Activated CD8-positive, alpha-beta T cell treated with anti-CD3 and anti-CD28 coated beads, Interleukin-2, amount 10 ng/mL, durations not matched to agents 7 days and 5 days (primary cell): Measurements from ENCODE around the gene MKI67. TPM values are rescaled to one million over a fixed set of nuclear protein-coding genes. Genes with fewer than 3 reads are reported as not detected.

ENCODE experiments used
- ATAC-seq: fragments of 150-1000 bp; cut with Tn5 transposase; one replicate; pipeline ENCODE4 v1.10.0; 2021; ENCODE audit warnings: moderate library complexity
- CTCF ChIA-PET: fragments of 350-600 bp; sonication (Branson Sonifier 250); formaldehyde crosslinking; loops from one replicate; lab custom pipeline; 2021; ENCODE audit warnings: antibody characterized with exemption; lab: Charles Lee
- POLR2A ChIA-PET: fragments of 350-600 bp; sonication (Branson Sonifier 250); formaldehyde crosslinking; loops from one replicate; lab custom pipeline; 2021; ENCODE audit warnings: antibody characterized with exemption; lab: Charles Lee
- DNase-seq: peaks from one replicate; pipeline ENCODE4 v3.0.0-alpha.2; 2020
- H3K27ac Mint-ChIP-seq: one replicate; pipeline ENCODE4 v1.8.0; 2021; ENCODE audit warnings: mild to moderate bottlenecking, mixed read lengths
- H3K27me3 Mint-ChIP-seq: one replicate; pipeline ENCODE4 v1.8.0; 2021; ENCODE audit warnings: low read depth, mixed read lengths
- H3K36me3 Mint-ChIP-seq: one replicate; pipeline ENCODE4 v1.8.0; 2021; ENCODE audit warnings: low read depth, mixed read lengths
- H3K4me1 Mint-ChIP-seq: one replicate; pipeline ENCODE4 v1.8.0; 2021; ENCODE audit warnings: low read depth, mixed read lengths
- H3K4me3 Mint-ChIP-seq: one replicate; pipeline ENCODE4 v1.8.0; 2021; ENCODE audit warnings: mild to moderate bottlenecking, mixed read lengths
- H3K9me3 Mint-ChIP-seq: one replicate; pipeline ENCODE4 v1.8.0; 2022; ENCODE audit warnings: mixed read lengths; ENCODE audit not compliant: insufficient read depth
- total RNA-seq, 2 experiments: library from RNA; stranded (reverse); gene quantifications; one replicate each; pipeline ENCODE4 v1.2.3, GENCODE V29; 2021

MKI67 gene
- total RNA-seq, 2 experiments from 2014 or later: 356 to 368 TPM

DNA sequence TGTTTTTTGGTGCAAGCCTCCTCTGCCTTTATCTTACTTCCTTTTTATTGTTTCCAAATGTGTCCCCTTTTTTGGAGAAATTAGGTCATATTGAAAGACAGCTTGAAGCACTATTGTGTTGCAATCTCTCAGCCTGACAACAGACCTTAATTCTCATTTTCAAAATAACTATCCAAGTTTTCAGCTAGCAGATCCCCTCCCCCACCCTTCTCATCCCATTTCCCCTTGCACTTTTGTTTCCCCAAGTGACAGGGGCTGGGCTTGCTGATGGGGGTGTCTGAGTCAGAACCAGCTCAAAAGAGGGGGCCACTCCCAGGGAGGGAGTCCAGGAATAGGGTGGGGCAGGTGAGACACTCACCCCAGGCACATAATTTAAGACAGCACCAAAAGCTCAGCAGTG lies 75.3 kb downstream of the MKI67 start:
- Mint-ChIP-seq H3K9me3 (no peaks in the 10 kb centered on the region), H3K27ac (no peak overlapping the region), H3K4me3 (no peak overlapping the region), H3K27me3 (no peaks in the 10 kb centered on the region), H3K4me1 (peaks cover 54% of the 10 kb centered on the region), H3K36me3 (peaks cover 58% of the 10 kb centered on the region)
- DNase-seq (no peak), ATAC-seq (no peak)
- POLR2A ChIA-PET: interaction anchor here (0.8 to 1.0 kb wide), 2 partner anchors 12 to 136 kb away, joined by 3 read pairs; no protein-coding TSS in a partner anchor
- CTCF ChIA-PET: interaction anchor here (0.7 to 3.7 kb wide), 6 partner anchors 12 to 40 kb away, joined by 3 to 17 read pairs (median 7); no protein-coding TSS in a partner anchor

GRCh38 chr10:128050121-128050516 lies 76.1 kb downstream of the MKI67 start:
- ATAC-seq (no peak), DNase-seq (no peak)
- ChIA-PET CTCF (interaction anchor here (1.1 to 4.6 kb wide), 4 partner anchors 15 to 38 kb away, joined by 5 to 52 read pairs (median 14); no protein-coding TSS in a partner anchor), POLR2A (interaction anchor here (0.5 to 4.3 kb wide), 2 partner anchors 11 to 34 kb away, joined by 3 to 145 read pairs; no protein-coding TSS in a partner anchor)
- no peaks in the 10 kb centered on the region for H3K9me3 Mint-ChIP-seq
- H3K27ac Mint-ChIP-seq: peak overlapping the region; percentile 64
- no peak overlapping the region for H3K4me3 Mint-ChIP-seq
- peaks cover 57% of the 10 kb centered on the region for H3K4me1 Mint-ChIP-seq
- peaks cover 50% of the 10 kb centered on the region for H3K36me3 Mint-ChIP-seq
- H3K27me3 Mint-ChIP-seq: no peaks in the 10 kb centered on the region

DNA sequence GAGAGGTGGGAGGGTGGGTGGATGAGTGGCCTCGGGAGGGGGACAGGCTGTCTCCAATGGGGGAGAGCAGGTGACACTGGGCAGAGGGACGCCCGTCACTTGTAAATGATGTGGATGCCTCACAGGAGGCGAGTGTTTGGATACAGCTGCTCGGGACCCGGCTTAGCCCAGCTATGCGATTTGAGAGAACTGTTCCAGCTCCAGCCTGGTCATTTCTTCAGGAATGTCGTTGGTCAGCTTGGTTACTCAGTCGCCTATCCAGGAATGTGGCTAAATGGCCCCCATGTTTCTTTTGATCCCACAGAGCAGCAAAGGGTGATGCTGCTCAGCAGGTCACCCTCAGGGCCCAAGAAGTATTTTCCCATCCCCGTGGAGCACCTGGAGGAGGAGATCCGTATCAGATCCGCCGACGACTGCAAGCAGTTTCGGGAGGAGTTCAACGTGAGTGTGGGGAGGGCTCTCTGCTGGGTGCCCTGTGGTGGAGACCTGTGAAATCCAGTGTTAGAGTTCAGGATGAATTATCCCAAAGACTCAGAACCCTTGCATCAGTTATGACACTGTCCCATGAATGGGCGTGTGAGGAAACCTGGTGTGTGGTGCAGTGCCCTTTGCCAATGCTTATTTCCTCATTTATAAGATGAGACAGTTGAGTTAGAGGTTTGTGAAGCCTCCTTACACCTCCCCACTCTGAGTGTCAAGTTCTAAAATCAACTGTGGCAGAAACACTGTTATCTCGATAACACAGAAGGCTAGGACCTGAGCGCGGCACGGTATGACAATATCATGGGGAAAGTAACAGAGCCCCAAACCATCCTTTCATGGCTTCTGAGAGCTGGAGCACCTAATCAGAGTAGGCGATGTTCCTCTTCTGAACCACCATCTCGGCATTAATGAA lies 76.8 kb downstream of the MKI67 start:
- H3K36me3 Mint-ChIP-seq: peaks cover 46% of the 10 kb centered on the region
- H3K9me3 Mint-ChIP-seq: no peaks in the 10 kb centered on the region
- H3K4me1 Mint-ChIP-seq: peaks cover 53% of the 10 kb centered on the region
- peak overlapping the region; percentile 93 for H3K27ac Mint-ChIP-seq
- ChIA-PET POLR2A (interaction anchor here (0.5 to 4.3 kb wide), 2 partner anchors 12 to 35 kb away, joined by 3 to 145 read pairs; no protein-coding TSS in a partner anchor), CTCF (interaction anchor here (1.2 to 6.2 kb wide), 9 partner anchors 9 to 144 kb away, joined by 3 to 87 read pairs (median 13); no protein-coding TSS in a partner anchor)
- no peak for DNase-seq
- ATAC-seq: no peak
- H3K27me3 Mint-ChIP-seq: no peaks in the 10 kb centered on the region
- H3K4me3 Mint-ChIP-seq: peak overlapping the region; percentile 84

- POLR2A ChIA-PET: interaction anchor here (0.7 to 4.3 kb wide), 3 partner anchors 13 to 77 kb away, joined by 3 to 145 read pairs (median 12); partner anchors contain the start of gene MKI67
Observed at GRCh38 chr10:128048819-128049210, 77.4 kb downstream of the MKI67 start.

GRCh38 chr10:128047991-128048818 lies 78.0 kb downstream of the MKI67 start:
- Mint-ChIP-seq H3K27ac (peak overlapping the region; percentile 93), H3K27me3 (no peaks in the 10 kb centered on the region), H3K4me1 (peaks cover 53% of the 10 kb centered on the region), H3K4me3 (peak overlapping the region; percentile 84), H3K9me3 (no peaks in the 10 kb centered on the region), H3K36me3 (peaks cover 43% of the 10 kb centered on the region)
- ChIA-PET POLR2A (interaction anchor here (0.7 to 4.3 kb wide), 10 partner anchors 13 to 140 kb away, joined by 3 to 145 read pairs (median 4); partner anchors contain the start of gene MKI67), CTCF (interaction anchor here (1.0 to 6.2 kb wide), 13 partner anchors 10 to 142 kb away, joined by 3 to 87 read pairs (median 5); no protein-coding TSS in a partner anchor)
- DNase-seq (peak; percentile 61), ATAC-seq (peak; percentile 31)

More at GRCh38 chr10:128048819-128049210, 77.4 kb downstream of the MKI67 start:
- DNase-seq (no peak), ATAC-seq (no peak)
- H3K36me3 Mint-ChIP-seq: peaks cover 46% of the 10 kb centered on the region
- H3K4me3 Mint-ChIP-seq: peak overlapping the region; percentile 84
- H3K4me1 Mint-ChIP-seq: peaks cover 53% of the 10 kb centered on the region
- H3K27me3 Mint-ChIP-seq: no peaks in the 10 kb centered on the region
- H3K27ac Mint-ChIP-seq: peak overlapping the region; percentile 93
- no peaks in the 10 kb centered on the region for H3K9me3 Mint-ChIP-seq
- CTCF ChIA-PET: interaction anchor here (1.0 to 6.2 kb wide), 11 partner anchors 10 to 143 kb away, joined by 3 to 87 read pairs (median 6); no protein-coding TSS in a partner anchor

- peak; percentile 100 for ATAC-seq
- H3K9me3 Mint-ChIP-seq: no peaks in the 10 kb centered on the region
- ChIA-PET POLR2A (interaction anchor here (0.7 to 4.3 kb wide), 8 partner anchors 12 to 141 kb away, joined by 3 to 145 read pairs (median 6); partner anchors contain the start of gene MKI67), CTCF (interaction anchor here (0.8 to 6.2 kb wide), 12 partner anchors 11 to 140 kb away, joined by 3 to 87 read pairs (median 4); partner anchors contain the start of gene PTPRE)
- DNase-seq: peak; percentile 93
- peaks cover 53% of the 10 kb centered on the region for H3K4me1 Mint-ChIP-seq
- H3K27me3 Mint-ChIP-seq: no peaks in the 10 kb centered on the region
- H3K27ac Mint-ChIP-seq: peak overlapping the region; percentile 93
- peak overlapping the region; percentile 84 for H3K4me3 Mint-ChIP-seq
- peaks cover 37% of the 10 kb centered on the region for H3K36me3 Mint-ChIP-seq
Observed at GRCh38 chr10:128047351-128047750, 78.9 kb downstream of the MKI67 start.

GRCh38 chr10:128046953-128047290 lies 79.3 kb downstream of the MKI67 start:
- H3K36me3 Mint-ChIP-seq: peaks cover 33% of the 10 kb centered on the region
- peak overlapping the region; percentile 93 for H3K27ac Mint-ChIP-seq
- H3K27me3 Mint-ChIP-seq: no peaks in the 10 kb centered on the region
- ChIA-PET CTCF (interaction anchor here (0.8 to 6.2 kb wide), 7 partner anchors 11 to 140 kb away, joined by 3 to 87 read pairs (median 4); partner anchors contain the start of gene PTPRE), POLR2A (interaction anchor here (1.4 to 4.3 kb wide), 5 partner anchors 11 to 79 kb away, joined by 4 to 145 read pairs (median 9); partner anchors contain the start of gene MKI67)
- H3K4me1 Mint-ChIP-seq: peaks cover 53% of the 10 kb centered on the region
- DNase-seq: no peak
- H3K4me3 Mint-ChIP-seq: peak overlapping the region; percentile 84
- no peaks in the 10 kb centered on the region for H3K9me3 Mint-ChIP-seq
- ATAC-seq: no peak

Other genes with a start within 250 kb of the MKI67 start
- gene CLRN3, start 233.5 kb downstream of the MKI67 start, total RNA-seq: not detected
- 10 to 100 TPM; 21.4 to 24.5 TPM for gene PTPRE, start 219.3 kb downstream of the MKI67 start, total RNA-seq